Adipose tissue (tissue), 3 donors: ENCODE measurements around the gene HPCAL4. TPM values are rescaled to one million over a fixed set of nuclear protein-coding genes. Genes with fewer than 3 reads are reported as not detected.

Source experiments
- H3K27ac ChIP-seq: one replicate; pipeline ENCODE4 v1.5.1; 2013; ENCODE audit warnings: low read depth, low read length
- WGBS, 3 donors: extraction: QIAGEN DNeasy Blood & Tissue Kit; methylation state at CpG; one replicate each; pipeline ENCODE4 v1.1.7; 2013; 5-methylcytosine and 5-hydroxymethylcytosine counted together
- polyA plus RNA-seq, 3 donors: library from polyadenylated mRNA; stranded (reverse); fragments of 200-250 nt; gene quantifications; one replicate each; pipeline ENCODE4 v1.2.3, GENCODE V29; 2013
- donor health status: healthy with polysubstance abuse.
- donor health status: Bipolar disorder and iron deficiency.
- donor health status: healthy.

HPCAL4 gene
- polyA plus RNA-seq, 3 donors: 0.04 to 1.8 TPM; not detected in 1

DNA sequence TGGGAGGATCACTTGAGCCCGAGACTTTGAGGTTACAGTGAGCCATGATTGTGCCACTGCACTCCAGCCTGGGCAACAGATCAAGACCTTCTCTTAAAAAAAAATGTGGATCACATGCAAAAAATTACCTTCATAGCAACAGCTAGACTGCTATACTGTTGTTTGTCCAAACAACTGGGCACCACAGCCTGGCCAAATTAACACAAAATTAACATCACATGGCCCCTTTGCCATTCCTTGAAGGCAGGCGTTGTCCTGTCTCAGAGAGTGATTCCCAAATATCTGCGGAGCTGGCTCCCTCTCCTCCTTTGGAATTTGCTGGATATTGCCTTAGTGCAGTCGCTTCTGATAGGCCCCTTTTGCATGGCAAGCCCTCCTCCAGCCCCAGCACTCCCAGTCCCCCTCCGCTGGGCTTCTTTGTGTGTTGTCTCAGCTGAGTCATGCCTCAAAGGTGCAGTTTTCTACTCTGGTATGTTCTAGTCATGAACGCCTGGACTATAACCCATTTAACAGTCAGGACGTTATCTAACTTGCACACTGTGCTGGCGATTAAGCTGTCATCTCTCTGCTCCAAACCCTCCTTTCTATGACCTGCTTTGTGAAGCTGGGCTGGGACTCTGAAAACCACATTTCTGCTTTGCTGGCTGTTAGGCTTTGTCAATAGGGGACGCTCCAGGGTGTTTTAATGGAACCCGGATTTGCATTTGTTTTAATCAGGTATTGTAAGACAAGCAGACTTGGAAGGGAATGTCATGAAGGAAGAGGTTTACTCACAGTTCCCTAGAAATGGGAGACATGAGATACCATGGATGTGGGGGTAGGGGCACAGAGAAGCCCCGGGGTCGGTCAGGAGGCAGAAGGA lies 20.1 kb upstream of the HPCAL4 start:
- H3K27ac ChIP-seq: no peak overlapping the region
- WGBS, 3 donors: 77 to 80% (median 78%) methylated on average over 12 of the region's 12 CpGs

DNA sequence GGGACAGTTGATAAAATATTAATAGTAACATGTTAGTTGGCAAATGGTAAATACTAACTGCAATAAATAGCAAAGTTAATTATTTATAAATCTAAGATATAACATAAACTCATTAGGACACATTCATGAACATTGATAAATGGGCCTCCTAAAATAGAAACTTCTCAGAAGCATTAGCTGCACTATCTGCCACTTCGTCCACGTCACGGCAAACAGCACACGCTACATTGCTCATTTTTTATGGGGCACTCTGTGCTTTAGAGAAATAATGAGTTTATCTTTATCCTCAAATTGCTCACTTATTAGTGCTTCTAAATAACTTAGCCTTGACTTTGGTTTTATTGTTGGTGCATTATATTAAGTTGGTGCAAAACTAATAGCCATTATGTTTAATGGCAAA lies 16.3 kb upstream of the HPCAL4 start:
- H3K27ac ChIP-seq: no peak overlapping the region

DNA sequence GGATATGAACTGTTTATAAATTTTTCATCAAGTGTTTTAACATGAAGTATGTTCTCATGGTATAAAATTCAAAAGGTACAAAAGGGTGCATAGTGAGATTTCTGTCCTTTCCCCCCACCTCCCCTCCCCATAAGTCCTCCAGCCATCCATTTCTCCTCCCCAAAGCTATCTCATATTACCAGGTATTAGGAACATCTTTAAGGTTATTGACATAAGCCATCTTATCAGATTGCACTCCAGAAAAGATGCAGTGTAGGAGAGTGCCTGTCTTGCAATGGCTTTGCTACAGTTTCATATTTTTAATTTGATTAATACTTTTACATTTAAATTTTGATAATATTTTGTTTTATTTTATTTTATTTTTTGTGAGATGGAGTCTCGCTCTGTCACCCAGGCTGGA lies 13.5 kb upstream of the HPCAL4 start:
- WGBS, 3 donors: 91 to 100% (median 98%) methylated on average over 1 of the region's 1 CpG
- H3K27ac ChIP-seq: no peak overlapping the region

More for the DNA sequence above, 16.3 kb upstream of the HPCAL4 start:
- WGBS, 3 donors: 35 to 98% (median 97%) methylated on average over 4 of the region's 4 CpGs

DNA sequence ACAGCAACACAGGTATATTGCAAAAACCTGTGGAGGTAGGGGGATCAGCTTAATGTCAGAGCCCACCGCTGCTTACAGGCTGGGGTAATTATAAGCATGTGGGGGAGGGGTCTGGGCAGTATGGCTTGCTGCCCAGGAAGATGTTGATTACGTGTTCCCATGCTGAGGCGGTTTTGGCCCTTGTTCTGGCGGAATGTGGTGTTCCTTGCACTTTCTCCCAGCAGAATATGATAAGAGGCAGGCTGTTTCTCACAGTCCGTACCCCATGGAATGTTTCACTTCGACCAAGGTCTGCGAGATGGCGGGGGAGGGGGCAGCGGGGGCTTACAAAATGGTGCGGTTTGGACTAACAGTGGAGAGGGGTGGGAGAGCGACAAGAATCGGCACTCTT lies 9.8 kb upstream of the HPCAL4 start:
- 3 to 32% (median 24%) methylated on average over 12 of the region's 12 CpGs for WGBS, 3 donors
- no peak overlapping the region for H3K27ac ChIP-seq

DNA sequence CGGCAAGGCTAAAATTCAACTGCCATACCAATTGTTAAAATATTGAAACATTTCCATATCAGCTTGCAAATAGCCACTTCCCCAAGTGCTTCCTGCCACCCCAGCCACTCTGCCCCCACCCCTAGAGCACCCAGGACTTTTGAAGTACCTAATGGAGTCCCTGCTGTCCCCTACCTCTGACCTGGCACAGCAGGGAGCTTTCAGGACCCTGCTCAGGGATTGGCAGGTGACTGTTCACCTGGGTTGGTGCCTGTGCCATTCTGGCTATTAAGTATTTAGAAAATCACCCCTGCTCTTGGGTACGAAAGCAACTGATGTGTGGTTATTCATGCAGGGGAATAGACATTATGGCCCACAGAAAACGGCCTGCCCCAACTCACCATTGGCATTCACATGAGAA lies 9.1 kb upstream of the HPCAL4 start:
- no peak overlapping the region for H3K27ac ChIP-seq
- WGBS, 3 donors: 58 to 65% (median 63%) methylated on average over 3 of the region's 3 CpGs

DNA sequence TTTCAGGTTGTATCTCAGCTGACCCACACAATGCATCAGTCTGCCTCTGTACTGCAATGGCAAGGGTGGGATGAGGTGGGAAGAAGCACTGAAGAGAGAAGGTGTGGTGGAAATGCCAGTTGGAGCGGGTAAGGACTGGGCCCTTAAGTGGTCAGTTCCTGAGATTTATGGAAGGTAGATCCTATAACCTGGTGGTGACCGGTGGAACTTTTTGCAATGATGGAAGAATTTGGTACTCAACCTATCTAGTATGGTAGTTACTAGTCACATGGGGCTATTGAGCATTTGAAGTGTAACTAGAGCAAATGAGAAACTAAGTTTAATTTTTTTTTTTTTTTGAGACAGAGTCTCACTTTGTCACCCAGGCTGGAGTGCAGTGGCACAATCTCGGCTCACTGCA lies 8.2 kb upstream of the HPCAL4 start:
- no peak overlapping the region for H3K27ac ChIP-seq
- 90 to 98% (median 96%) methylated on average over 2 of the region's 3 CpGs for WGBS, 3 donors

DNA sequence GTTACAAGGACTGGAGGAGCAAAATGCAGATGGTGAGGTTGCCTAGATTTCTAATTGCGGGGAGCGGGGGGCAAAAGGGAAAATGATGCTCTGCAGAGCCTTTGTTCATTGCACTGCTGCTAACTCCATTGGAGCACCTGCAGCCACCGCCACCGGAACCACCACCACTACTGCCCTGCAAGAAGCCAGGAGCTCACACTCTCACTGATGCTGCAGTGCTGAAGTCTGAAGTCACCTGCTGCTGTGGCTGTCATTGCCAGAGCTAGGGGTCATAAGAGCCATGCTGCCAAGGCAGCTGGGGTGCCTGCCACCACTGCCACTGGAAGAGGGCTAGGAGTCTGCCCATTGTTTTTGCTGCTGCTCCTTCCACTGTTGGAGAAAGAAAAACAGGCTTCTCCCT lies 7.3 kb upstream of the HPCAL4 start:
- H3K27ac ChIP-seq: no peak overlapping the region
- WGBS, 3 donors: 90 to 95% (median 94%) methylated on average over 4 of the region's 4 CpGs

DNA sequence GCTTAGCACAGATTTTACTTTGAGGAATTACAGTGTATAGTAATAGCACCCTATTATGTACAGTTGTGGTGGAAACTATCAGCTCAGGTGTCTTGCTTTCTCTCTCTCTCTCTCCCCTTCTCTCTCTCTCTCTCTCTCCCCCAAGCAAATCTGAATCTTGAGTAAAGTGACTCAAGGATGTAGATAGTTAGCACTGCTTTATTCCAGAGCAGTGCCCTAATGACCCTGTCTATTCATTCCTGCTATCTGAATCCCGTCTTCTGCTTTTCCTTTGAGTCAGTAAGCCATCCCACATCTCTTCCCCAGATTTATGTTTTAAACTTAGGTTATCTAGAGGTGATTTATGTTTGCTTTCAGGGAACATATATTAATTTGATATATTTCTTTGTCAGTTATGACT lies 5.2 kb upstream of the HPCAL4 start:
- WGBS, 3 donors: 32 to 63% (median 51%) methylated on average over 1 of the region's 1 CpG
- no peak overlapping the region for H3K27ac ChIP-seq

DNA sequence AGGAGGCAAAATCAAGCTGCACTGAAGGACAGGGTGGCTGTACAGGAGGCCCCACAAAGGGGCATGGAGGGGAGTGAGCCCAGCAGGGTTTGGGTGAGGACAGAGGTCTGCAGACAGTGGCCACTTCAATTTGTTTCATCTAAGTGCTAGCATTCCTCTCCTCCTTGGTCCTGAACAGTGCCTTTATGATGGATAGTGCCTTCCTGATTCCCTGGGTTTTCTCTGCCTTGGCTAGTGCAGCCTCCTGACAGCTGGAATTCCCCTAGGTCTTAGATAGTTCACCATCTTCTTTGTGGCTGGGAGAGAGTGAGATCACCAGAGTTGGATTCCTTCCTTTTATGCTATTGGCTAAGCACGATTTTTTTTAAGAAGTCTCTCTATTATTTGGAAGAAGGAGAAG lies 3.8 kb upstream of the HPCAL4 start:
- H3K27ac ChIP-seq: no peak overlapping the region
- WGBS, 3 donors: 8 to 31% (median 15%) methylated on average over 1 of the region's 1 CpG

DNA sequence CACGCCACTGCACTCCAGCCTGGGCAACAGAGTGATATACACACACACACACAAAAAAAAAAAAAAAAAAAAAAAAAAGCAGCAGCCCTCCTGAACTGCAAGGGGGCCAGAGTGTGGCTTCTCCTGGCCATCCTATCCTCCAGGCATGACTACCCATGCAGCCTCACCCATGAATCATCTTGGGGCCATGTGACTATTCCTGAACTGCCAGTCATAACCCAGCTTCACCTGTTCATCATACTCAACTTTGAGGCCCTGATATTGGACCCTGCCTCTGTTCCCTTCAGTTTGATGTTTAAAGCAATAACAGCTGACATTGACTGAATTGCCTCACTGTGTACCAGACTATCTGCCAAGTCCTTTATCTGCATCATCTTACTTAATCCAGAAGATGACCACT lies 2.8 kb upstream of the HPCAL4 start:
- H3K27ac ChIP-seq: no peak overlapping the region
- 84 to 100% (median 94%) methylated on average over 1 of the region's 1 CpG for WGBS, 3 donors

DNA sequence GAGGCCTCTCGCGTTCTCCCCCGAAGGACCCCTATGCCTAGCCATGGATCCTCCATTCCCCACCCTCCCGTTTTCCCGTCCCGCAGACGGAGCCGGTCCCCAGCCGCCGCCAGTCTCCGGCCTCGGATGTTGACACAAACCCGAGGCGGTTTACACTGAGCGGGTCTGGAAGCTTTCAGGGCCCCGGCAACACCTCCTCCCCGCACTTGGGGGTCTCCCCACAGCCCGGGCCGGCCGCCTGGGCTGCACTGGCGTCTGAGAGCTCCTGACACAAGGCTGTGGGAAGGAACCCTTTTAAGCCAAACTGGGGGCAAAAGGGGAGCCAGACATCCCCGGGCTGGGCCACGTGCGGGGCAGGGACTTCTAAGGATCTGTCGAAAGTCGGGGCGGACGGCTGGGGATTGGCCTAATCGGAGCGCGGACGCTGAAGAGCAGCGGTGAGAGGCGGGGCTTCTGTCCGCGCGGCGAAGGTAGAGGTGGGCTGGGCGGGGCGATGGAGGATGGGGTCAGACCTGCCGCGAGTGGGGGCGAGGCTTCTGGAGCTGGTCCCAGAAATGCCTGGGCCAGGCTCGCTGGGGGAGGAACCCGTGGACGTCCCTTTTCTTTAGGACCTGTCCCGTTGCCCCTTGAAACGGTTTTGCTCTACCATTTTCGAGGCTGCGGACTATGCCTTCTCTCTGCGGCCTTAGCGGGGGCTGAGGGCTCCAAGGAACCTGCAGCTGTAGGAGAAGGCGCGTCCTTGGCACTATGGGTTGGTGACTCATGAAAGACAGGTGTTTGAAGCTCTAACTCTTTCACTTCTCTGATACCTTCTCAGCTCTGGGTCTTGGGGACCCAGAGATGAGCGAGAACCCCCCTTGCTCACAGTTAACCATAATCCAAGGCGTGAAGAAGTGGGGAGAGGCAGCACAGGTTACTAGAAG lies 1.2 kb upstream of the HPCAL4 start:
- 10 to 16% (median 11%) methylated on average over 56 of the region's 56 CpGs for WGBS, 3 donors
- no peak overlapping the region for H3K27ac ChIP-seq

DNA sequence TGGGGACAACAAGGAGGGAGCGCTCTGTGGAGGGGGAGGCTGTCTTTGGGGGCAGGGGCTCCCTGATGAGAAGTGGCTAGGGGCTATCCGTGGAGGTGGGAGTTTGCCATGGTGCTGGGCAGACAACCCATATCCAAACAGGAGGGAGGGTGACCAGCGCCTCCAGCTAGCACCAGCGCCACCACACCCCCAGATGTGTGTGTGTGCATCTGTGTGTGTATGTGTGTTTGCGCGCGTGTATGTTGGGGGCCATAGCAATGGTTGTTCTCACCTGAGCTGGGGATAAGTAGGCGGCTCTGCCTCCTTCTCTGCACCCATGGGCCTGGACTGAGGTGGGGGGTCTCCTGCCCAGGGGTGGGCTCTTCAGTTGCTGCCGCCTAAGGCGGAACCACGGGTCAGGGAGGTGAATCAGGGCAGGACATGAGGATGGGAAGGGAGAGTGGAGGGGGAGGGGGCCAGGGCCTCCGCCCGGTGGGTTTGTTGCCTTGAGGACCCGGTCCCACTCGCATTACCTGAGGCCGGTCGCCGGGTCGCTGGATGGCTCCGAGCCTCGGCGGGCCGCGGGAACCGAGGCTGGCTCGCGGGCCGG lies 345 bp downstream of the HPCAL4 start:
- 12 to 20% (median 15%) methylated on average over 25 to 28 of the region's 28 CpGs for WGBS, 3 donors
- H3K27ac ChIP-seq: no peak overlapping the region

DNA sequence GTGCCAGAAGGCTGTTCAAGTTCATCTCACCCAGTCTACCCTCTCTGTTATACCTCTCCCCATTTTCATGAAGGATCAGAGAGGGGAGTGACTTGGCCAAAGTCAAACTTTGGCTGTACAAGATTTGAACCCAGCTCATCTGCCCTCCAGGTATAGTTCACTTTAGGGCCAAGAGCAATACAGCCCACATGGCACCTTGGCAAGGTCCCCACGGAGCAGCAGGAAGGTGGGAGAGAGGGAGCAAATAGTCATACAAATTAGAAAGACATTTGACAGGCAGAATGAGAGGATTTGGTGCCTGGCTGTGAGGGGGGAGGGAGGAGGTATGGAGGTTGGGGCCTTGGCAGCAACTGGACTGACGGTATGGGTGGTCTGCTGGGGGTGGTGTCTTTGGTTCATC lies 1.0 kb downstream of the HPCAL4 start:
- WGBS, 3 donors: 32 to 60% (median 43%) methylated on average over 2 of the region's 2 CpGs
- no peak overlapping the region for H3K27ac ChIP-seq

DNA sequence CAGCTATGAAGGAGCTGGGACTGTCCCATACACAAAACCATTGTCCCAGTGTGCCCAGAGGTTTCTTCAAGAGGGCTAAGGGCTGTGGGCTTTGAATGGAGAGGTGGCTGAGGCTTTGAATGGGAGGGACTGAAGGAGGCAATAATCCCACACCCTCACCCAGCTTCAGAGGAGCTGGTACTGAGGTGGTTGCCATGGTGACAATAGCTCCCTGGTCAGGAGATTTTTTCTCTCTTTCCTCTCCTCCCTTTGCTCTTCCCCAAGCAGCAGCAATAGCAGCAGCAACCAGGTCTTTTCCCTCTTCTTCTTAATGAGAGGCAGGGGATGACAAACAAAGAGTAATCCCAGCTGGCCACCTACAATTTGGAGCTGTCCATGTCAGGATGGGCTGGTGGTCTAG lies 1.6 kb downstream of the HPCAL4 start:
- no peak overlapping the region for H3K27ac ChIP-seq

DNA sequence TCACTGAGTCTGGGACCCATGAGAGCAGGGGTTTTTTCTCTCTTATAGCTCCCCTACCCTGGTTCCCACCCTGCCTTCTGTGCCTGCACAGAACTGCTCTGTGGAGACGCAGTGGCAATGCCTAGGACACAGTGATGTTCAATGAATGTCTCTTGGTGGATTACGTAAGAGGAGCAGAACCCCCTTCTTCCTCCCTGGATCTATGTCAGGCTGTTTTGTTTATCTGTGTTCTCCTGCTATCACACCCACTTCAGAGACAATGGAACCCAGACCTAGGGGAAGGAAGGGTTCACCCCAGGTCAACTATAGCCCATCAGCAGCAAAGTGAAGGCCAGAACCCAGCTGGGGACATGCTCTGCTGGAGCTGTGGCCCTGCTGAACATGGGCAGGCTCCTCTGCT lies 2.0 kb downstream of the HPCAL4 start:
- 65 to 85% (median 70%) methylated on average over 2 of the region's 2 CpGs for WGBS, 3 donors
- no peak overlapping the region for H3K27ac ChIP-seq

DNA sequence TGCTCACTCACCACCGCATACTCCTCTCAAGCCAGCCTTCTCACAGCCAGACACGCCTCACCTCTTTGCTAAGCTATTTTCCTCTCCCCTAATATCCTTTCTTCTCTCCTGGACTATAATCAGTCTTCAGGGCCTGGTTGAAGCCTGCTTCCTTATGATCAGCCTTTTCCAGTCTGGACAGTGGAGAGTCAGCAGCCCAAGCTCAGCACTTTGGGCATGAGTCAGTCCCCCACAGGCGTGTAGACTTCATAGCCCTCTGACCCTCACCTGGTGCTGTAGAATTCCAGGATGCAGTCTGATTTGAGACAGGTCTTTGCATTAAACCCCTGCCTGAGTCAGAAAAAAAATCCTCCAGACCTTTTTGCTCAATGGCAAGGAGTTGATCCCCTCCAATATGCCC lies 2.5 kb downstream of the HPCAL4 start:
- 73 to 84% (median 74%) methylated on average over 3 of the region's 3 CpGs for WGBS, 3 donors
- H3K27ac ChIP-seq: no peak overlapping the region

DNA sequence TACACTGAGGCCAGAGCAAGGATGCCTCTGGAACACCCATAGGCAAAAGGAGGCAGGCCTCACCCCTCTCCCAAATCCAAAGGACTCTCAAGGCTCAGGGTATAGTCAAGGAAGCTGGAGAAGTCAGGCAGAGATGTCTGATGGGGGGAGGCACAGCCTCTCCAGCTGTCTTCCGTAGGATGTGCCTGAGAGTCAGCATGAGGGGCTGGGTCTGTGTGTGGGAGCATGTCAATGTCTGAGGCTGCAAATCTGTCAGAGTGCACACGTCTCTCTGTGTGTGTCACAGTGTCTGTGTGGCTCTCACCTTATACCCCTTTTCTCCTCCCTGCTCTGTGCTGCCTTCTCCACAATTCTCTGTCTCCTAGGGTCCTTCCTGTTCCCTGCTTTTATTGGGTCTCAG lies 4.0 kb downstream of the HPCAL4 start:
- H3K27ac ChIP-seq: no peak overlapping the region
- WGBS, 3 donors: 53 to 68% (median 61%) methylated on average over 2 of the region's 2 CpGs

DNA sequence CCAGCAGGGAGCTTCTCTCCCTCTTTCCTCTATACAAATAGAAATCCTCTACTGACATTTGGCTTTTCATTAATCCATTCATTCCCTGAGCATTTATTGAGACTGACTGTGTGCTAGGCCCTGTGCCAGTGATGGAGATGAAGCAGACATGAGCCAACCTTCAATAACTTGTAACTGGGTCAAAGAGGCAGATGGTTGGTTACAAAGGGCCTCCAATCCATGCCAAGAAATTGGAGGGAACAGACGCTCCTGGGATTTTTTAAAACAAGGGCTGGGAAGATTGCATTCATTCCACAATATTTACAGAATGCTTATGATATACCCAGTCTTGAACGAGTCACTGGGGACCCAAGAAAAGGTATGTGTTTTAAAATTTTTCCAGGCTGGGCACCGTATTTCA lies 6.2 kb downstream of the HPCAL4 start:
- H3K27ac ChIP-seq: no peak overlapping the region
- 83 to 88% (median 84%) methylated on average over 3 of the region's 3 CpGs for WGBS, 3 donors

DNA sequence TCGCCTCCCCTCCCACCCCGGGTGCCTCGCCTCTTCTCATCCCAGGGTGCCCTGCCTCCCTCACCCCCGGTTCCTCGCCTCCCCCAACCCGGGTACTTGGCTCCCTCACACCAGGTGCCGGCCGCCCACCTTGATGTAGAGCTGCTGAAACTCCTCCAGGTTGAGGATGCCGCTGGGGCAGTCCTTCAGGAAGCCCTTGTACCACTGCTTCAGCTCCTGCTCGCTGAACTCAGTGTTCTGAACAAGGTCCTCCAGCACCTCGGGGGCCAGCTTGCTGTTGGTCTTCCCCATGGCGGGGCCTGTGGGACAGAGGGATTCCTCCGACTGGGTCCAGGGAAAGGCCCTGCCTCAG lies 6.9 kb downstream of the HPCAL4 start:
- H3K27ac ChIP-seq: no peak overlapping the region
- 48 to 79% (median 73%) methylated on average over 10 to 13 of the region's 13 CpGs for WGBS, 3 donors
